Measurements from ENCODE around the gene NUBP2.
A peak's percentile ranks its signal among the peaks of the same experiment; 100 is the strongest.

NUBP2 gene

GRCh38 chr16:1781758-1782407 lies 877 bp upstream of the NUBP2 start:
- DNase-seq (ENCODE audit: low spot score) = peak; percentile 39
- POLR2A ChIA-PET (ENCODE audit: low non-redundant PET) = interaction anchor here (0.7 to 2.3 kb wide), 3 partner anchors 12 to 45 kb away, joined by 3 to 7 read pairs (median 6); partner anchors contain the start of genes FAHD1 and HAGH
- peak overlapping the region; percentile 92 for H3K27ac ChIP-seq
- no peak for TF ChIP-seq CTCF (conservative IDR thresholded peaks at IDR 0.05; ENCODE audit: low read depth)
- CTCF ChIA-PET = interaction anchor here (0.6 to 1.4 kb wide), 2 partner anchors 18 to 42 kb away, joined by 4 read pairs; no protein-coding TSS in a partner anchor

GRCh38 chr16:1784977-1785845 lies 2.5 kb downstream of the NUBP2 start:
- TF ChIP-seq CTCF (conservative IDR thresholded peaks at IDR 0.05; ENCODE audit: low read depth) = no peak
- DNase-seq (ENCODE audit: low spot score) = no peak
- ChIA-PET POLR2A (ENCODE audit: low non-redundant PET) (interaction anchor here (0.6 to 1.1 kb wide), 2 partner anchors 11 to 14 kb away, joined by 4 to 5 read pairs; no protein-coding TSS in a partner anchor), CTCF (no interaction called here)
- peak overlapping the region; percentile 92 for H3K27ac ChIP-seq

- POLR2A ChIA-PET (ENCODE audit: low non-redundant PET) = no interaction called here
- CTCF ChIA-PET = no interaction called here
- peak overlapping the region; percentile 92 for H3K27ac ChIP-seq
- TF ChIP-seq CTCF (conservative IDR thresholded peaks at IDR 0.05; ENCODE audit: low read depth) = no peak
- DNase-seq (ENCODE audit: low spot score) = no peak
These were observed 3.0 kb downstream of the NUBP2 start for GRCh38 chr16:1785846-1786170.

GRCh38 chr16:1786242-1787055 lies 3.7 kb downstream of the NUBP2 start:
- CTCF ChIA-PET = interaction anchor here (0.6 kb wide), 1 partner anchor 95 kb away, joined by 3 read pairs; no protein-coding TSS in a partner anchor

GRCh38 chr16:1787056-1787321 lies 4.2 kb downstream of the NUBP2 start:
- no peak overlapping the region for H3K27ac ChIP-seq
- TF ChIP-seq CTCF (conservative IDR thresholded peaks at IDR 0.05; ENCODE audit: low read depth) = no peak
- POLR2A ChIA-PET (ENCODE audit: low non-redundant PET) = no interaction called here
- CTCF ChIA-PET = interaction anchor here (0.6 kb wide), 1 partner anchor 96 kb away, joined by 3 read pairs; no protein-coding TSS in a partner anchor
- no peak for DNase-seq (ENCODE audit: low spot score)

More at GRCh38 chr16:1786242-1787055, 3.7 kb downstream of the NUBP2 start:
- no peak overlapping the region for H3K27ac ChIP-seq
- TF ChIP-seq CTCF (conservative IDR thresholded peaks at IDR 0.05; ENCODE audit: low read depth) = no peak
- DNase-seq (ENCODE audit: low spot score) = no peak
- POLR2A ChIA-PET (ENCODE audit: low non-redundant PET) = no interaction called here
